ENCODE data around the gene CLTB.
"Not testable (repeated sequence)": the region's sequence is repeated elsewhere in the genome, so short reads cannot be mapped to it uniquely, and the experiment has no call there.

Gene CLTB

GRCh38 chr5:176427971-176428370 lies 11.6 kb upstream of the CLTB start:
- no peak for DNase-seq (ENCODE audit: low read depth, low spot score)

- no peak for DNase-seq (ENCODE audit: low read depth, low spot score)
These were observed 10.5 kb upstream of the CLTB start for GRCh38 chr5:176426876-176427275.

DNA sequence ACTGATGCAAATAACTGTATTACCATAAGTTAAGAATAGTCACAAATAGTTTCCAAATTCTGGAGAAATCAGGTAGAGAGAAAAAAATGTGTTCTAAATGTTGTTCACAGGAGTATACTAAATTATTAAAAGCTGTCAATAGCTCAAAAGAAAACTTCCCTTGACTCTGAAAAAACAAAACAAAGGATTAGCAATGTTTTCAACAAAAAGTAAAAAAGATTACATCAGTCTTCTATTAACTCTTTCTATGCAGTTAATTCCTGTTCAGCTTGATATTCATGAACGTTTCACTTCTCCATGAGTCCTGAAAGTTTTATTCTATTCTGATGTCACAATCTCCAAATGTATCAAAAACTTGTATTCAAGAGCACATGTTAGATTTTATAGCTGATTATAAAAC lies 9.5 kb upstream of the CLTB start:
- no peak for DNase-seq (ENCODE audit: low read depth, low spot score)

DNA sequence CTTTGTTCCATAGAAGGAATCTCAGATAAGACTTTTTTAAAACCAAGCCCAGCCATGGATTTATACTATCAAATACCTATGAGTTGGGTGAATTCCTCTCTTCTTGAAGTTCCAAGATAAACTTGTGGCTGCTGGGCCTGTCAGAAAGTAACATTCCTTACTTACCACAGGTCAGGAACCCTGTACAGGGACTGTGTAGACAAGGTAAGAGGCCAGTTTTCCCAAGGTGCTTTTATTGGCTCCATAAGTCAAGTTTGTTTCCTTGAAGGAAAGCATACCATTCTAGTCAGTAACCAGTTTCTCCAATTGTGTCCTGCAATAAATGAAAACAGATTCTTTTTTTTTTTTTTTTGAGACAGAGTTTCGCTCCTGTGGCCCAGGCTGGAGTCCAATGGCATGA lies 8.8 kb upstream of the CLTB start:
- DNase-seq (ENCODE audit: low read depth, low spot score) = no peak

- no peak for DNase-seq (ENCODE audit: low read depth, low spot score)
These were observed 7.8 kb upstream of the CLTB start for GRCh38 chr5:176424181-176424580.

DNA sequence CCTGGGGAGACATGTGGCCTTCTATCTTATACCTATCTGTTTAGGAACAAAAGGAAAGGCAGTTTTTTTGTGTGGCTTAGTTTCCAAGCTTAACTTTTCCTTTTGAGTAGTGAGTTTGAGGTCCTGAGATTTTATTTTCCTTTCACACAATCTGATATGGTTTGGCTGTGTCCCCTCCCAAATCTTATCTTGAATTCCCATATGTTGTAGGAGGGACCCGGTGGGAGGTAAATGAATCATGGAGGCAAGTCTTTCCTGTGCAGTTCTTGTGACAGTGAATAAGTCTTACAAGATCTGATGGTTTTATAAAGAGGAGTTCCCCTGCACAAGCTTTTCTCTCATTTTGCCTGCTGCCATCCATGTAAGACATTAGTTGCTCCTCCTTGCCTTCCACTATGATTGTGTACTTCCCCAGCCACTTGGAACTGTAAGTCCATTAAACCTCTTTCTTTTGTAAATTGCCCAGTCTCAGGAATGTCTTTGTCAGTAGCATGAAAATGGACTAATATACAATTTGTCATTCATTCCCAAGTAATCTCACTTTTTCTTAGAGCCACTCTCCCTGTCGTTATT lies 4.7 kb upstream of the CLTB start:
- no peak for DNase-seq (ENCODE audit: low read depth, low spot score)

DNA sequence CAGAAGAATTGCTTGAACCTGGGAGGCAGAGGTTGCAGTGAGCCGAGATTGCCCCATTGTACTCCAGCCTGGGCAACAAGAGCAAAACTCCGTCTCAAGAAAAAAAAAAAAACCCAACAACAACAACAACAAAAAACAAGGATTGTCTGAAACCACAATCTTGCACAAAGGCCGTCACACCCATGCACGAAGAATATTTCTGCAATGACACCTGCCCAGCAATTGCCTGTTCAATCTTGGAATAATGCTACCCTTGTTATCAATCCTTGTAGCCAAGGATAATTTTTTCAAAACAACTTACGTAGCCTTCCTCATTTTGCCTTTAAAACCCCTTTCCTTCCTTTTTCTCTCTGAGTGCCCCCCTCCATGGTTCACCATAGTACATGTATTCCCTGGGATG lies 3.7 kb upstream of the CLTB start:
- DNase-seq (ENCODE audit: low read depth, low spot score) = no peak

GRCh38 chr5:176418251-176418650 lies 1.9 kb upstream of the CLTB start:
- no peak for DNase-seq (ENCODE audit: low read depth, low spot score)

GRCh38 chr5:176416965-176417364 lies 626 bp upstream of the CLTB start:
- DNase-seq (ENCODE audit: low read depth, low spot score) = no peak

DNA sequence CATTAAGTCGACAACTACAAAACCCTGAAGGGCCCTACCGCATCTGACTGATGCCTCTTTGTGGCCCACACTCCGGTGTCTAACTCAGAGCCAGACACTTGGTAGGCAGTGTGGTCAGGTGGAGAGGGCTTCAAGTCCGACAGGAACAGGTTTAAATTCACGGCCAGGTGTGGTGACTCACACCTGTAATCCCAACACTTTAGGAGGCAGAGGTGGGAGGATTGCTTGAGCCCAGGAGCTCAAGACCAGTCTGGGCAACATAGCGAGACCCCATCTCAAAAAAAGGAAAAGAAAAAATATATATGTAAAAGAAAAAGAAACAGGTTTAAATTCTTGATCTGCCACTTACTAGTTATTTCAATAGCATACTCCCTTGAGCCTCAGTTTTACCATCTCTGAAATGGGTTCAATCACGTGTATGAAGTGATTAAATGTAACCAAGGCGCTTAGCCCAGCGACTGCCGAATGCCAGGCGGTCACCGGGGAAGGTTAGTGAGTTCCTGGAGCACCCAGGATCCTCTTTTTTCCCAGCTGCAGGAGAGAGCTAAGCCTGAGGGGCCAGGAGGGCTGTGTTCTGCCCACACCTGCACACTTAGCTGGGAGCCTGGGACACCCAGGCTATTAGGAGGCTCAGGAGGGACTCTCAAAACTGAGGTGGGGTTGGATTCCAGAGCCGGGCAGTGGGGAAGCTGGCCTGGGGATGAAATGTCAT lies 943 bp downstream of the CLTB start:
- DNase-seq (ENCODE audit: low read depth, low spot score) = no peak

- DNase-seq (ENCODE audit: low read depth, low spot score) = no peak
These were observed 1.6 kb downstream of the CLTB start for GRCh38 chr5:176414704-176415103.

- DNase-seq (ENCODE audit: low read depth, low spot score) = no peak
These were observed 2.6 kb downstream of the CLTB start for GRCh38 chr5:176413709-176414191.

DNA sequence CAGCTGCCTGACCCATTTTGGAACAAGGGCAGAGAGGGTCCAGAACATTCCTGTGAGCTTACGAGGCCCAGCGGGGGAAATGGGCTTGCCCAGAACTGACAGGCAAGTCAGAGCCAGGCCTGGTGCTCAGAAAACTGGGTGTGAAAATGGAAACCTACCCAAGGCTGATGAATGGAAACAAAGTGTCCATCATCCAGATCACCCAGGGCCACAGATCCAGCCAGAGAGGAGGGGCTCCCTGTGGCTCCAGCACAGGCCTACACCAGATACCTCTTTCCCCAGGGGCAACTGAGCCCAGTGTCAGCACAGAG lies 3.1 kb downstream of the CLTB start:
- DNase-seq (ENCODE audit: low read depth, low spot score) = no peak

- DNase-seq (ENCODE audit: low read depth, low spot score) = no peak
These were observed 3.7 kb downstream of the CLTB start for GRCh38 chr5:176412517-176413254.

DNA sequence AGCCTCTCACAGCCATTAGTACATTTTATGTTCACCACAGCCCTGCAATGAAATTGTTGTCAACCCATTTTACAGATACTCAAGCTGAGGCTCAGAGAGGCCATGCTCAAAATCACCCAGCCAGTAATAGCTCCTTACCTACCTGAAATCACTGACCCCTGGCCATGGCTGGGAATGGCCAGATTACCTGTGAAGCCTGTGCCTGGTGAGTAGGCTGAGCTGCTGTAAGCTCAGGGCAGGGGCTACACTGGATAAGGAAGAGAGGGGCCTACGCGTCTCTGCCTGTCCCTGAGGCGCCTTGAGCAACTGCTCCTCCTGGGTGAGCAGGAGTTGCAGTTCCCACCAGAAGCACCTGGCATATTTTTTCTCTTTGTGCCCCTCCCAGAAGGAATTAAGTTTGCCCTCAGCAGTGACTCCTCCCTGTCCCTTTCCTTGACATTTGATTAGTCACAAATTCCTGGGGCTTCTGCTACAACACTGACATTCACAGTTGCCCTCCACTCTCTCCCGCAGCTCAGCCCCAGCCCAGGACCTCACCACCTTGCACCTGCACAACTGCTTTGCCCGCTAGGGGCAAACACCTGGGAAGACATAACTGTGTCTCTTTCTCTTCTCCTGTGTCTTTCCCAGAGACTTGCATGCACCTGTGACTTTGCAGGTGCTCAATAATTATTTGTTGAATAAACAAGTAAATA lies 5.7 kb downstream of the CLTB start:
- no peak for DNase-seq (ENCODE audit: low read depth, low spot score)

- no peak for DNase-seq (ENCODE audit: low read depth, low spot score)
These were observed 6.6 kb downstream of the CLTB start for GRCh38 chr5:176409765-176410164.

DNA sequence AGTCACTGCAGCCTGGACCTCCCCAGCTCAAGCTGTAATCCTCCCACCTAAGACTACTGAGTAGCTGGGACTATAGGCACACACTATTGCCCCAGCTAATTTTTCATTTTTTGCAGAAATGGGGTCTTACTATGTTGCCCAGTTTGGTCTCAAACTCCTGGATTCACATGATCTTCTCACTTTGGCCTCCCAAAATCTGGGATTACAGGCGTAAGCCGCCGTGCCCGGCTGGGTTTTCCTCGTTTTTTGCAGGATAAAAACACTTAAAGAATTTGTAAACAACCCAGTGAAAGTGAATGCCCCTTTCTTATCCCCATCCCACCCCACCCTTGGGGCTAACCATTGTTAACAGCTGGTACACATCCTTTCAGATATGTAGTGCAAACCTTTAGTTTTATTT lies 7.7 kb downstream of the CLTB start:
- no peak for DNase-seq (ENCODE audit: low read depth, low spot score)

GRCh38 chr5:176408252-176408573 lies 8.1 kb downstream of the CLTB start:
- DNase-seq (ENCODE audit: low read depth, low spot score) = not testable (repeated sequence)

DNA sequence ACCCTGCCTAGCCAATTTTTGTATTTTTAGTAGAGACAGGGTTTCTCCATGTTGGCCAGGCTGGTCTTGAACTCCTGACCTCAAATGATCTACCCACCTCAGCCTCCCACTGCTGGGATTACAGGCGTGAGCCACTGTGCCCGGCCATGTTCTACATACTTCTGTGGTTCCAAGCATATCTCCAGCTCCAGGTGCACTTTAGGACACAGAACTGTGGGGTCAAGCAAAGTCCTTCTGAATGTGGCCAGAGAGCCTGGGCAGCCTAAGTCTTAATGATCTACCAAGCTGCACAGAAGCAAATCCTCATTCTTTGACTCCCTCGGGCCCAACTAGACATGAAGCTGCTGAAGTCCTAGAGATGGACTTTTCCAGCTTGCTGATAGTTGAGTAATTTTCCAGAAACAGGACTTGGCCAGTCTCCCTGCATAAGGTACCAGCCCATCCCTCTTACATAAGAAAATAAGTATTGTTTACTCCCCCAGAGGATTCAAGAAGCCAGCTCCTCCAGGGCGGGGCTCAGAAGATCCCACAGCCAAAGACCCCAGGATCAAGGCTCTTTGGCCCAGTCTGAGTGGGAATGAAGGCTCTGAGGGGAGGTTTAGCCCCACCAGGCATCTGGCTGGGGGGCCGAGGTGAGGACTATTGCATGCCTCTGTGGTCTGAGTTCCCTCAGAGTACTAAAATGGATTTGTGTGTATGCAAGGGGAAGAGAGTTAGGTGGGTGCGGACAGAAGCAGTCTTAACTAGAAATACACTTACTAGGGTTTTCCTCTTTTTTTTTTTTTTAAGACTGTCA lies 8.7 kb downstream of the CLTB start:
- no peak for DNase-seq (ENCODE audit: low read depth, low spot score)

- no peak for DNase-seq (ENCODE audit: low read depth, low spot score)
These were observed 9.8 kb downstream of the CLTB start for GRCh38 chr5:176406436-176407052.

- DNase-seq (ENCODE audit: low read depth, low spot score) = no peak
These were observed 10.5 kb downstream of the CLTB start for GRCh38 chr5:176405656-176406435.

Measured in activated CD4-positive, CD25-positive, alpha-beta regulatory T cell treated with anti-CD3 and anti-CD28 coated beads, Interleukin-2, amount 50 U/mL, for 16 hours (primary cell).